ENCODE results near the gene ABI2.

Gene ABI2

DNA sequence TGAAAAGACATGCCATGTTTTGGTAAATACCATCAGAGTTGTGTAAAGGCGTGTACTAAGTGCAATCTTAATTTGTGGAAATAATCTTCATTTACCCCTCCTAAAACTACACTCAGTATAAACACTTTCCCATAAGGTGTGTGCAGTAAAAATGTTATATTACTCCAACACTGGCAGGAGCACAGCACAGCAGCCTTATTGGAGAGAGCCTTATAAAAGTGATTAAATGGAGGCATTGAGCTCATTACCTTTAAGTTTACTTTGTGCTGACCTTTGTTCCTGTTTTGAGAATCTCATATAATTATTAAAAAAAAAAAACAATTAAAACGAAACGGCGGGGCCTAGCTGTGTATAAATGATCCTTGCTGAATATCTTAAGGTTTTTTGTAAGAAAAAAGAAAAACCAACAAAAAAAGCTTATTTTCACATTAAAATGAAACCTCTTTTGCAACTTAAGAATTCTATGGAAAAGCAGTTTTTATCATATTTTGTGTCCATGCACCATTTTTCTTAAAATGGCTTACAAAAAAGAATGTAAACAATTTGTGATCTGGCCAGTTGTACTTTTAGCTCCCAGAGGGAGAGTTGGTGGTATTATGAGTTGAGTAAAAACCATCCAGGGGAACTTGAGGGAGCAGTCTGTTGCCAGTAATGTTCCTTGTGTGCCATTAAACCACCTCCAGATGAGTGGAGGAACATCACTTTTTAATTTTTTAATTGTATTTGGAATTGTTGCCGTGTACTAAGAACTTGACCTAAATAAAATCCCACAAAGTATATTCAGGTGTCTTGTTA lies 103.4 kb downstream of the ABI2 start:
- TF ChIP-seq, protein P1, sequence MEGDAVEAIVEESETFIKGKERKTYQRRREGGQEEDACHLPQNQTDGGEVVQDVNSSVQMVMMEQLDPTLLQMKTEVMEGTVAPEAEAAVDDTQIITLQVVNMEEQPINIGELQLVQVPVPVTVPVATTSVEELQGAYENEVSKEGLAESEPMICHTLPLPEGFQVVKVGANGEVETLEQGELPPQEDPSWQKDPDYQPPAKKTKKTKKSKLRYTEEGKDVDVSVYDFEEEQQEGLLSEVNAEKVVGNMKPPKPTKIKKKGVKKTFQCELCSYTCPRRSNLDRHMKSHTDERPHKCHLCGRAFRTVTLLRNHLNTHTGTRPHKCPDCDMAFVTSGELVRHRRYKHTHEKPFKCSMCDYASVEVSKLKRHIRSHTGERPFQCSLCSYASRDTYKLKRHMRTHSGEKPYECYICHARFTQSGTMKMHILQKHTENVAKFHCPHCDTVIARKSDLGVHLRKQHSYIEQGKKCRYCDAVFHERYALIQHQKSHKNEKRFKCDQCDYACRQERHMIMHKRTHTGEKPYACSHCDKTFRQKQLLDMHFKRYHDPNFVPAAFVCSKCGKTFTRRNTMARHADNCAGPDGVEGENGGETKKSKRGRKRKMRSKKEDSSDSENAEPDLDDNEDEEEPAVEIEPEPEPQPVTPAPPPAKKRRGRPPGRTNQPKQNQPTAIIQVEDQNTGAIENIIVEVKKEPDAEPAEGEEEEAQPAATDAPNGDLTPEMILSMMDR (IDR thresholded peaks at IDR 0.05; ENCODE audit: low read depth, low read length): no peak
- no peak for TF ChIP-seq MYC (IDR thresholded peaks at IDR 0.05; ENCODE audit: low read depth, low read length)
- TF ChIP-seq, protein P2, sequence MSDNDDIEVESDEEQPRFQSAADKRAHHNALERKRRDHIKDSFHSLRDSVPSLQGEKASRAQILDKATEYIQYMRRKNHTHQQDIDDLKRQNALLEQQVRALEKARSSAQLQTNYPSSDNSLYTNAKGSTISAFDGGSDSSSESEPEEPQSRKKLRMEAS (IDR thresholded peaks at IDR 0.05; ENCODE audit: low read depth, low read length): no peak
- no peak for TF ChIP-seq POLR2A (IDR thresholded peaks at IDR 0.05; ENCODE audit: extremely low read depth, insufficient read length)
- no peak overlapping the region for H3K4me3 ChIP-seq (ENCODE audit: low read depth, low read length)
- no peak for DNase-seq (ENCODE audit: low read depth)

DNA sequence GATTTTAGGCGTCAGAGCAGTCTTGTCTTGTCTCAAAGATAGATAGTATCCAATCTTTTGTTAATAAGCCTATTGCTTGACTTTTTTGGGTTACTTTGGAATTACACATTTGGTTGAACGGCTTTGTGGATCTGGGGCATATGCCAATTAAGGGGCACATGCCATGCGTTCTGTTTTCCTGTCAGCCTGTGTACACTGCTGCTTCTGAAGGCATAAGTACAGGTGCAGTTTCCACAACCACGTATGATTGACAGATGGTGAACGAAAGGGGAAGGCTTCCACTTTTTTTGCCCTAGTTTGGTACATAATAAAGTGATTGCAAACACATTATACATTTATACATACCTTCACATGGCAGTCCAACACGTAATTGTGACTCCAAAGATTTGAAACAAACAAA lies 104.6 kb downstream of the ABI2 start:
- no peak for DNase-seq (ENCODE audit: low read depth)
- TF ChIP-seq POLR2A (IDR thresholded peaks at IDR 0.05; ENCODE audit: extremely low read depth, insufficient read length) (no peak), MYC (IDR thresholded peaks at IDR 0.05; ENCODE audit: low read depth, low read length) (no peak)
- TF ChIP-seq, protein P1 (IDR thresholded peaks at IDR 0.05; ENCODE audit: low read depth, low read length): no peak
- TF ChIP-seq, protein P2 (IDR thresholded peaks at IDR 0.05; ENCODE audit: low read depth, low read length): no peak
- no peak overlapping the region for H3K4me3 ChIP-seq (ENCODE audit: low read depth, low read length)

DNA sequence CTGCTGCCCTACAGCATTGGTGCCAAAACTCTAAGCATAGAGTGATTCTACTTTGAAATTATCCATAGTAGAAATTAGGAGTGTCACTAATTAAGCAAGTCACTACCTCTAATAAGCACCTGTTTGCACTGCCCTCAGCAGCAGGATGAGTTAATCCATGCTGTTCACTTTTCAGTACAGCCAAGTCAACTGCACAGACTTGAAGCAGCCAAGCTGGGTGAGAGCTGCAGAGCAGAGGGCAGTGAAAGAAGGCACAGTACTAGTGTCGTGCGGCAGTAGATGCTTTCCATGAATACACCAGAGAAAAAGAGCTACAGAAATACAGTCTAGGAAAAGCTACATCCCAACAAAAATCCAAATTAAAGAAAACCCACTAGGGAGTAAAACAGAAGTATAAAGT lies 108.3 kb downstream of the ABI2 start:
- H3K4me3 ChIP-seq (ENCODE audit: low read depth, low read length): no peak overlapping the region
- TF ChIP-seq MYC (IDR thresholded peaks at IDR 0.05; ENCODE audit: low read depth, low read length) (no peak), POLR2A (IDR thresholded peaks at IDR 0.05; ENCODE audit: extremely low read depth, insufficient read length) (no peak)
- TF ChIP-seq, protein P2 (IDR thresholded peaks at IDR 0.05; ENCODE audit: low read depth, low read length): no peak
- TF ChIP-seq, protein P1 (IDR thresholded peaks at IDR 0.05; ENCODE audit: low read depth, low read length): no peak
- DNase-seq (ENCODE audit: low read depth): no peak

DNA sequence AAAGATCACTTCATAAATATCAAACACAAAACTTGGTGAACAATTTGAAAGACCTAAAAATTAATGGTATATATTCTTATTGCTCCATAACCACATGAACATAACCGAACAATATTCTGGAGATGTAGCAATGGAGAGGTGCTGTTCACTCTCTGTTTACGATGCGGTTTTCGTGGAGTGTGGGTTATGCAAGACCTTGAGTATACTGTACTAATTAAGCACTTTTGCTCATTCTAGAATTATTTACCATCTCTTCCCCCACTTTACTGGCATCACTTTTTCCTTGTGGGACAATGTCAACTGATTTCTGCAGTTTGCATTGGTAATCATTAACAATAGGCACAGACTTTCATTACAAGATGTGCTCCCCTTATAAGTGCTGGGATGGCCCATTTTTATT lies 109.3 kb downstream of the ABI2 start:
- 0 out of 2 replicates have a peak, but pooled peaks have one; percentile 12 for TF ChIP-seq MYC (IDR thresholded peaks at IDR 0.05; ENCODE audit: low read depth, low read length)
- TF ChIP-seq, protein P1 (IDR thresholded peaks at IDR 0.05; ENCODE audit: low read depth, low read length): no peak
- DNase-seq (ENCODE audit: low read depth): peak; percentile 75
- H3K4me3 ChIP-seq (ENCODE audit: low read depth, low read length): no peak overlapping the region

DNA sequence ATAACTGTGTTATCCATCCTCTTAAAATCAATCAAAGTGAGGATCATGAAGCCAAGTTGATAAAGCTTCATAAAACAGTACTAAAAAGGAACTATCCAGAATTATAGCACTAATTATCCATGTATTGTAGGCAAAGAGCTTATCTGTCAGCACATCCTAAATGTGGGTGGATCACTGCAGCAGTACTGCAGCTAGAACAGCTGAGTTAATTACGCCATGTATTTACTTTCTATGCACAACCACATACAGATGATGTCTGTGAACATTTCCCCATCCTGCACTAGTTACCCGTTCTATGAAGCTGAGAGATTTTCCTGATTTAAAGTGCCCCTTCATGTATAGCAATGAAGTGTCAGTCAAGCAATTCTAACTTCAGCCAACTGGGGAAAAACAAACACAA lies 110.3 kb downstream of the ABI2 start:
- TF ChIP-seq POLR2A (IDR thresholded peaks at IDR 0.05; ENCODE audit: extremely low read depth, insufficient read length) (no peak), MYC (IDR thresholded peaks at IDR 0.05; ENCODE audit: low read depth, low read length) (no peak)
- TF ChIP-seq, protein P1 (IDR thresholded peaks at IDR 0.05; ENCODE audit: low read depth, low read length): no peak
- TF ChIP-seq, protein P2 (IDR thresholded peaks at IDR 0.05; ENCODE audit: low read depth, low read length): no peak
- H3K4me3 ChIP-seq (ENCODE audit: low read depth, low read length): no peak overlapping the region
- DNase-seq (ENCODE audit: low read depth): peak; percentile 12

All from NB4 (cell line).